ENCODE measurements around the gene SYNDIG1.

Gene SYNDIG1

DNA sequence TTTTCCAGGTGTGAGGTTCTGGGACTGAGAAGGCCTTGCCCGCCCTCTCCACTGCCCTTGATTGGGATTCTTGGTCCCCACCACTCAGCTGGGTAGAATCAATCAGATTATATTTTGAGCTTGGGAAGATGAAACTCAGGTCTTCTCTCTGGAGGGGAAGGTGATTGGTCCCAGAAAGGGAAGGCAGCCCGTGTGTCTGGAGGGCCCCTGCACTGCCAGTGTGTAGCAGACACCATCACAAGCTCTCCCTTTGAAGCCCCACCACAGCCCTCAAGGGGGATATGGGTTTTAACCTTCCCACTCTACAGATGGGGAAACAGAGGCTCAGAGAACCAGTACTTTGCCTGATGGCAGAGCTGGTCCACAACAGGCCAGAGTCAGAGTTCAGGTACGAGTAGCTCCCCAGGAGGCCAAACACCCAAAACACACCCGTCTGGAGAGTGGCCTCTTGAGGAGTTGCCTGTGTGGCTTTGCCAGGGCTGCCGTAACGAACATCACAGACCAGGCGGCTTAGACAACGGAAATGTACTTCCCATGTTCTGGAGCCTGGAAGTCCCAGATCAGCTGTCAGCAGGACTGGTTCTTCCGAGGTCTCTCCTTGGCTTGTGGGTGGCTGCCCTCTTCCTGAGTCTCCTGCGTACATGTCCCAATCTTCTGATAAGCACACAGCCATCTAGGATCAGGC, 205.6 kb downstream of the SYNDIG1 start:
- no peak for DNase-seq (ENCODE audit: low read depth)

DNA sequence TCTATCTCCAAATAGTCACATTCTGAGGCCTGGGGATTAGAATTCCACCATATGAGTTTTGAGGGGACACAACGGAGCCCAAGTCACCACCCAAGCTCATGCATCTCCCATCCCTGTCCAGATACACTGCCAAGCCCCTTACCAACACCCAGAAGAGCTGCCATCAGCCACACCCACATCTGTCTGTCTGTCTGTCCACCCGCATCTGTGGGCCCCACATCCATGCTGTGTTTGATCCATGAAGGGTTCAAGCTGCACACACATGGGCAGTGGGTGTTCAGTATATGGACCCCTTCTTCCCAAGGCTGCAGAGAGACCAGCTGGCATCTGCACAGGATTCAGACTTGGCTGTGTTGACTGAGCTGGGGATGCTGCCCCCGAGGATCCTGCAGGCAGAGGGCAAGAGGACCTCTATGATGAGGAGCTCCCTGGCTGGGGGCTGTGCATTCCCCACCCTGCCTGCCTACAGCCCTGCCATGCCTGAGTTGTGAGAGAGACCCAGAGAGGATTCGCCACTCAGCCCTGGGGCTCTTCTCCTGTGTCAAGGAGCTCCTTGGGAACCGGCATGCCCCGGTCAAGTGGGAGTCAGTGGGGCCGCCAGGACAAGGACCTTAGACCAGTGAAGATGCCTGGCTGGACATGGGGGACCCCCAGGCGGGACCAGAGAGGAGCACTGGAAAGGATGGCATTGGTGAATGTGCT, 206.4 kb downstream of the SYNDIG1 start:
- no peak for DNase-seq (ENCODE audit: low read depth)

DNA sequence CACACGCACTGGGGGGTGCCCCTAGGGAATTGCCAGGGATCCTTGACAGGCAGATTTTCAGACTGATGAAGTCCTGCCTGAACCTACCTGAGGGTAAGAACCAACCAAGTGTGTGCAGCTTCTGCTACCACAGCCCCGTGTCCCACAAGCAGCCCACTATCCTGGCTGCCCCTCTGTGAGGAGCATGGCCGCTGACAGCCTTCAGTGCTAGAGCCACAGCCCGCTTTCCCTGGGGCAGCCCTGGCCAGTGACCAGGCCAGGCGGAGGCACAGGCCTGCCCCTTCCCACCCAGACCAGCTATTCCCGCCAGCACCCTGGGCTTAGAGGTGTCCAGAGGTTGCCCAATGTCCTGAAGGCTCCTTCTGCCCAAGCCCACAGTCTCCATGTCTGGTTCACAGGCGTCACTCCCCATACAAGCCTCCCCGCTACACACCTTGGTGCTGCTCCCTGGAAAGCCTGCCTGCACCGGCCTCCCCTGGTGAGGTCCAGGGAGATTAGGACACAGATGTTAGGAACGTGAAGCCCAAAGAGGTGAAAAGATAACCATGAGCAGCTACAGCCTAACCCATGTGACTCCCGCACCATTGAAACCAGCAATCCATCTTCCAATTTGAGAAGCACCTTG, 207.0 kb downstream of the SYNDIG1 start:
- no peak for DNase-seq (ENCODE audit: low read depth)

DNA sequence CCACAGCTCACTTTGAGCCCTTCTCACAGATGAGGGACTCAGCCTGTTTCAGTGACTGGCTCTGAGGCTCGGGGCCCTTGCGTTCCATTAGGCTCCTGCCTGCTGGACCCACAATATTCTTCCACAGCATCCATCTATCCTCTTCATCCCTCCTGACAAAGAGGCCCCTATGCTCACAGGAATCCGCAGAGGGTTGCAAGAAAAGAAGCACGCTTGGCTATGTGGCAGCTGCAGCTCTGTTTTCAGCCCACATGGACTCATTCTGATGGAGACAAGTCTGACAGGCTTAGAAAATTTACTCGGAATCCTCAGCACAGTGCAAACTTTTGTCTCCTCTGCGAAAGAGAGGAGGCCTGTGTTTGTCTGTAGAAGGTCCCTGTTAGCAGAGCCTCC, 207.5 kb downstream of the SYNDIG1 start:
- no peak for DNase-seq (ENCODE audit: low read depth)

DNA sequence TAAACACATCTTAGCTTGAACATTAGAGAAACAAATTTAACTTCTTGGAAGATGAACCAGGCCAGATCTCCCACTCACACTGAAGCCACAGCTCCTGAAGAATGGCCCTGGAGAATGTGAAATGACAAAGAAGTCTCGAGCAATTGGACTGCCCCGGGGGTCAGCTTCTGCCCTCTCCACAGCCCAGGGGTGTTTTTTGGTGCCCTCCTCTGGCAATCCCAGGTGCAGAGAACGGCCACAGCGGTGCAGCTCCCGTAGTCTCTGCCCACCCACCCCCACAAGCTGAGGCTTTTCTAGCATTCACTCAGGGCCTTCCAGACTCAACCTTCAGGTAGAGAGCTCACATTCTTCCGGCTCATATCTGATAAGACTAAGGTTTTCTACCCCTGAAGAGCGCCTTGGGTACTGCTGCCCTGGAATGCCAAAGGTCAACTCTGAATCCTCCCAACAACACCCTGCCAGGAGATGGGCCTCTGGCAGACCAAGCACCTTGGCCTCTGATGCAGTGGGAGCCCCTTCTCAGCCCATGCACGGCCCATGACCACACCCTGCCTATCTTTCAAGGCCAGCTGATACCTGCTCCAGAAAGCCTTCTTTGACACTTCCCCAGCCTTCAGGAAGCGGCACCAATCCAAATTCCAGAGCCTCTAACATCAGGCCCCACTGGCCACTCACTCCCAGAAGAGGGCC, 208.3 kb downstream of the SYNDIG1 start:
- DNase-seq (ENCODE audit: low read depth) = no peak

DNA sequence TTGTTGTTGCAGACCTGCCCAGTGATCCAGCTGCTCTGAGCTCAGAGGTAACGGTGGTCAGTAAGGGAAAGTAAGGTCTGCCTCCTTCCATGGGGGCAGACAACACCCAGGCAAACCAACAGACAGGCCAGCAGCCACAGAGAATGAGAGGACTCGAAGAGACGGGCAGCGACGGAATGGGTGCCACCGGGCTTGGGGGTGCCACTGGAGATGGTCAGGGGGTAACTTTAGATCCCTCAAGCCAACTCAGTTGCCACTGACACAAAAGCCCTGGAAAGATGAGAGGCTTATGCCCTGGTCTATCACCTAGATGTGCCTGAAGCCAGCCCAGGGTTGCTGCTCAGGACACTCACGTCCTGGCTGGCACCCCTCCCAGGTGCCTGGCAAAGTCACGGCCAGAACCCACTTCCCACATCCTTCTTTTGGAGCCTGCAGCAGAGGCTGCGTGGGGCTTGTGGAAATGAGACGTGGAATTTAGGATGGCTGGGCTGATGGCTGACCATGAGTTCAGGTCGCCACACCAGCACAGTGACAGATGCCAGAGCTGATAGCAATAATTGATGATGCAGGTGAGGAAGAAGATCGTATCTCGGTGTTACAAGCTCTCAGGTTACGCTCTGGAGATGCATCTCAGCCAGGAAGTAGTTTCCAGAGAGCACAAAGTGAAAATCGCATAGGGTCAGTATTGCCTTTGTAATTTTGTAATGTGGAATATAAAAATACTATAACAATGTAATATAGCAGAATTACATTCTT, 209.1 kb downstream of the SYNDIG1 start:
- no peak for DNase-seq (ENCODE audit: low read depth)

DNA sequence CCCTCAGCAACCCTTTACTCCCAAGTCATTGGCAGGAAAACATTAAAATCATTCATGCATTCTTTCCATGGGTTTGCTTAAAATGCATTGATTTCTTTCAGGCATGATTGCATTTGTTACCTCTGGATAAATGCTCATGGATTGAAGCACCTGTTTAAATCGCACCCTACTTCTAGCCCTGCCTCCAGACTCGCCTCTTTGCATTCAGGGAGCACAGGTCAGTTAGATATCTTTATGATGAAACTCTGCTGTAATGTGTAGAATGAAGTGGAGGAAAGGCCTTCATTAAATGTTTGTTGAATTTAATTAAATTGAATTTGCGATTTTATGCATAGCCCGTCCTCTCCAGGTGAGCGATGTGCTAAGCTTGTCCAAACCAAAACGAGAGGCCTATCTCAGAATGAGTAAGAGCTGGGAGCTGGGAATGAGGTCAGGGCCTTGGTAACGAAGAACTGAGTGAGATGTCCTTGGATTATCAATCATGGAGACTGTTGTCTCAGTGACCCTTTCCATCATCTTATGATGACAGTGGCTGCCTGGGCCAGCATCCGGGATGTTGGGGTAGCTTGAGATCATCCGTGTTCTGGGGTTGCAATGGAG, 210.1 kb downstream of the SYNDIG1 start:
- DNase-seq (ENCODE audit: low read depth) = no peak

DNA sequence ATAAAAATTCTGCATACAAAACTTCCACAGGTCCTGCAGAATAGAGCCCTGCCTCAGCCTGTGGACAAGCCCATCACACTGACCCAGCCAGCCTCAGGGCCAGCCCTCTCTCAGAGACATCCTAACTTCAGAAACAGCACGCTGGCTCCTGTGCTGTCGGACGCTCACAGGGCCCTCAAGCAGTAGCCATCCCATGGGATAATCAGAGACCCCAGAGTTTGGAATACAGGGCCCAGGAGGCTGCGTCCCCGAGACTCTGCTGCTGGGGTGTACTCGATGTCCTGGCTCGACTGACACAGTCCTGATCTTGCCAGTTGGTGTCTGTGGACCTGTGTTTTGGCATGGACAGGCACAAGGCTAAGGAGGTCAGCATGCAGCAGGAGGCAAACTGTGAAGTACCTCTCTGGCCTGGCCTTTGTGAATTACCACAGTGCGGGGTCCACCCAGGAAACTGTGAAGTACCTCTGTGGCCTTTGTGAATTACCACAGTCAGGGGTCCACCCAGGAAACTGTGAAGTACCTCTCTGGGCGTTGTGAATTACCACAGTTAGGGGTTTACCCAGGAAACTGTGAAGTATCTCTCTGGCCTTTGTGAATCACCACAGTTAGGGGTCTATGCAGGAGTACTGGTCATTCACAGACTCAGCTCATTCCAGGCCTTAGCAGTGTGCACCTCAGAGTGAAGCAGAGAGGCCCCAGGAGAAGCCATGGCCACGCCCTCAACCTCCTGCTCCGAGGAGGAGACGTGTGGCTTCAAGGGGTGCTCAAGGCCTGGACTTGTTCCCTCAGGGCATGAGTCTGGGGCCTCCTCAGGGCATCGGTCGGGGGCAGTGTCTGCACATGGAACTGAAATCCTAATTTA, 212.4 kb downstream of the SYNDIG1 start:
- no peak for DNase-seq (ENCODE audit: low read depth)

DNA sequence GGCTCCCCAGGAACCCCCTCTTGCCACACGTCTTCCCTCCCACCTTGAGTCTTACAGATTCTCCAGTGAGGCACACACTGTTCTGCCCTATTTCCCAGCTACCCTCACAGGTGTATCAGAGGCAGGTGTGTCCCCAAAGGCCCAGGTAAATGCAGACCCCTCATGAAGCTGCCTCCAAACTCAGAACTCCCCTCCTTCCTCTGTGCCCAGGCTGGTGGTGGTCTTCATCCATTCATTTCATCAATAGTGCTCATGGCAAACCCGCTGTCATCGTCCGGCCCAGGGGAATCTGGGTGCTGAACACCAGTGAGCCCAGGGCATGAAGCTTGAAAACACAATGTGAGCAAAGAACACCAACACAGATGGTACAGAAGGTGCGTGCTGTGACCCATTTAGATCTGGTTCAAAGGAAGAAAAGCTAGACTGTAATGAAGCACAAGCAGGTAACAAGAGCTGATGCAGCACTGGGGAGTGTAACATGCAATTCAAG, 213.1 kb downstream of the SYNDIG1 start:
- DNase-seq (ENCODE audit: low read depth) = no peak

DNA sequence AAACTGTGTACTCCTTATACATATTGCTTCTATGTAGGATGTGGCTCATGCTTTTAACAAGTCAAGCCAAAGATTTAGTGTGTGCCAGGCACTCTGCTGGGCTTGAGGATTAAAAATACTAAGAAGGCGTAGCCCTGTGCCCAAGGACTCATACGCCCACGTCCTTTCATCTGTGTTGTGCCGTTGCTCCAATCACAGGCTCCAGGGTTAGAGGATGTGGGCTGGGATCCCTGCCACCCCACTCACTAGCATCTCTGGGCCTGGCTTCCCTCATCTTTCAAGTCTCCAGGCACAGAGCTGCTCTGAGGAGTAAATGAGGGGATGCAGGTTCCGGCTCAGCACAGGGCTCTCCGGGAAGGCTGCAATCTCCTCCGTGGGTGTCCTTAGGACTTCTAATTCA, 214.2 kb downstream of the SYNDIG1 start:
- no peak for DNase-seq (ENCODE audit: low read depth)

DNA sequence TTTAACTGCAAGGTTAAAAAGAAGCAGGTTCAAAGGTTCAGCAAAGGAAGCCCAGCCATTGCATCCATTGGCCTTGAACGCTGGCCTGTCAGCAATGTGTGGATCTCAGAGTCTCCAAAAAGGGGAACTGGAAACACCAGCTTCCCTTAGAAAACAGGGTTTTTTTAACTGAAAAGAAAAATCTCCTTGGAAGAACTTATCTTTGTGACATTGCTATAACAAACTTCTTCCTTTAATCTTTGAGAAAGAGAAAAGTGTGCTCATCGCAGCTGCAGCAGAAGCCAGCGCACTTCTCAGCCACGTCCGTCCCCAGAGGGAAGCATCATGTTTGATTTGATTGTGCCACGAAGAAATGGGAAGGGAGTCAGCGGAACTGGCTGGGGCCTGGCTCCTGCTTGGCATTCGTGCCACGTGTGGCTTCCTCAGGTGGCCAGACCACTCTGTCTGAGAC, 215.0 kb downstream of the SYNDIG1 start:
- no peak for DNase-seq (ENCODE audit: low read depth)

DNA sequence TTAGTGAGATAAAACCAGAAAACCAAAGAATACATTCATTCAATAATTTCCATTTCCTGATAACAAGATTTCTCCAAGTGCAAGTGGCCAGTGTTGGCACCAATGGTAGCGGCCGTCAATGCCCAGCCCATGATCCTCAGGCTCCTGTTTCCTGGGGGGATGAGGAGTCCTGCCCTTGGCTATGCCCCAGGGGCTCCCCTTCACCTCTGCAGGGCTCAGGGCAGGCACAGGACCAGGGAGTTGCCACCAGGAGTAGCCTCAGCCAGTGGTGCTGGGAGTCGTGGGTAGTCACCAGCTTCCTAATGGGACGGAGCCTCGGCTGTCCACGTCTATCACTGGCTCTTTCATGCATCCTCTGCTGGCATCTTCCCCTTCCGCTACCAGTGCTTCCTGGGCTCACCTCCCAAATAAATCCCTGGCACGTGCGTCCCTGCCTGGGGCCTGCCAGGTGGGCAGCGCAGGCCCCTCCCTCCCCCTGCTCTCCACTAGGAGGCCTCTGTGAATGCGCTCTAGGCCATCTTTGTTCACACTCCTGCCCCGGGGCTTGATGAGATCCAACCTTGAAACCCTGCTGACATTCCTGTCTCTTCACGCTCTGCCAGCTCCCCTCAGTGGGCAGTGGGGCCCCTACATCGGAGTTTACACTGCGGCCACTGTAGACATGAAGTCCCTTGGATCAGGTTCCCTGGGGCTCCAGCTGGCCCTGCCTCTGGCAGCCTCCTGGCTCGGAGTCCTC, 215.7 kb downstream of the SYNDIG1 start:
- DNase-seq (ENCODE audit: low read depth) = no peak

DNA sequence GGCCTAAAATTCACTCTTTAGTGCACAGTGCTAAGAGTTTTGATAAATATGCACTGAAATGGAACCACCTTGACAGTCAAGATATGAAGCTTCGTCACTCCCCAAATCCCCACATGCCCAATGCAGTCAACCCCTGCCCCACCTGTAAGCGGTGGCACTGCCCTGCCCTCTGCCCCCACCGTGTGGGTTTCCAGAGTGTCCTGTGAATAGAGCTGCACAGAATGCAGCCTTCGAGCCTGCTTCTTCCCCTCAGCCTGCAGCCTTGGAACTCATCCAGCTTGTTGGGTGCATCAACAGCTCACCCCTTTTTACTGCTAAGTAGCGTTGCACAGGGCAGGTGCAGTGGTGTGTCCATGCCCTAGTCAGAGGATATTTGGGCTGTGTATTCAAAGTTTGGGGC, 216.3 kb downstream of the SYNDIG1 start:
- no peak for DNase-seq (ENCODE audit: low read depth)

DNA sequence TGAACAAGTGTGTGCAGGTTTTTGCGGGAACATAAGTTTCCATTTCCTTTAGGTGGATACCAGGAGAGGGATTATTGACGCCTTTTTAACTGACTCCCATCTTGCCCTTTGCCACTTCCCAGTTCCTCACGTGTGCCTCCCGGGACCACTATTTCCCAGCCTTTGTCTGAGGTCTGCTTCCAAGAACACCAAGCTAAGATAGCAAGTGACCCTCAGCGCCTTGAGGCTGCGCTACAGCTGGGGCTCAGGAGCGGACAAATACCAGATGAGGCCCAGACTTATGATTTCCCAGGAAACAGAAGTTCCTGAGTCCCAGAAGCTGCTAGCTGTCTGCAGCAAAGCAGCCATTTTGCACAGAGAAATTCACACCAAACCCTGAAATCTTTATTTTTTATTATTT, 216.7 kb downstream of the SYNDIG1 start:
- DNase-seq (ENCODE audit: low read depth) = no peak

DNA sequence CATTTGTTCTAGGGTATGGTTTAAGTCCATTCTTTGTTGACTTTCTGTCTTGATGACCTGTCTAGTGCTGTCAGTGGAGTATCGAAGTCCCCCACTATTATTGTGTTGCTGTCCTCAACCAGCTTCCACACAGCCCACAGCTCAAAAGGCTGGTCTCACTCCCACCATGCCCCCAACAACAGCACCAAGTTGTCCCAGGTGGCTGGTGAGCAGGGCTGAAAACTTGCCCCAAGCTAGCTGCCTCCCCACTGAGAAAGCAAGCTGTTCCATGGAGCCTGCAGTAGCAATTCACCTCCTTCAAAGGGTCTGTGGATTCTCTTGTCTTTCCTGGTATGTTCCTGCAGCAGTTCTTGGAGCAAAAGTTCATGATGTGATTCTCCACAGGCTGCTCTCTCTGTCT, 221.0 kb downstream of the SYNDIG1 start:
- DNase-seq (ENCODE audit: low read depth) = no peak

DNA sequence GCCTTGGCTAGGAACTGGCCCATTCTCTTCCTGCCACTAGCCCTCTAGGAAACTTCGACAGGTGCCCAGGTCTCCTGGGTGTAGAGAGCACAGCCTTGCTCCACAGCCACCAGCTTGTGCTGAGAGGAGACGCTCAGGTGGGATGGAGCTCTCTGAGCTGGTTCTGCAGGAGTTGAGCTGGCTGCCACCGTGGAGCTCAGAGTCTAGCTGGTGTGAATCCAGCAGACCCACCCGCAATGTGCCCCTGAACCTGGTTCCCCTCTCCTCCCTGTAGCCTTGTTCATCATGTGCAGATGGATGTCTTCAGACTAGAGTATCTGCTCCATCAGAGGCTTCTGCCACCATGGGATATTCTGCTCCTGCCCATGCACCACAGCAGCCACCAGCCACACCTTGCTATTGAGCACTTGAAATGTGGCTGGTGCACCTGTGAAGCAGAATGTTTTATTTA, 222.5 kb downstream of the SYNDIG1 start:
- DNase-seq (ENCODE audit: low read depth) = no peak

DNA sequence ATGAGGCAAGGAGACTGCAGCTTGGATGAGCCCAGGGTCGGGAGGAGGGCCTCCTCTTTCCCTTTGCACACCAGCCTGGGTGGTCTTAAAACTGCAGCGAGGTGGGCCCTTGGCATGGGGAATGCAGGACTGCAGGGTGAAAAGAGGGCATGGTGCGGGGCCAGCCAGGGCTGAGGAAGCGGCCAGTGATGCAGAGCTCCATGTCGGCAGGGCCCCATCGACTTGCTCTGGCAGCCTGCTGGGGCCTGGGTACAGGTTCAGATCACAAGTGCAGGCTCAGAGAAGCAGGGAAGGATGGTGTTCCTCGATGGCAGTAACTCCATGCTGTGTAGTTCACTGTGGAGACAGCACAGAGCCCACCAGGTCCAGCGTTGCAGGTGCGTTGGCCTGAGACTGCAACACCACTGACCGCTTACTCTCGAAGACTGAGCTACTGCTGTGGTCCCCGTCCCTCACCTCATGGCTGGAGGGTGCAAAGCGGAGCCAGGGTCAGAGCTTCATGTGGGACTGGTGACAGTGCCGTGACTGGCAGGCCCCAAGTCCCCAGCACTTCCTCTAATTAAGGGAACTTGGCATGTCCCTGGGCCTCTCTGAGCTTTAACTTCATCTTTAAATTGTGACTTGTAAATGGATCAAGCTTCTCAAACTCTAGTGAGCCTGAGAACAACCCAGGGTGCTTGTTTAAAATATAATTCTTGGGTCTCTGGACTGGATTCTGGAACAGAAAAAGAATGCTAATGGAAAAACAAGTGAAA, 223.2 kb downstream of the SYNDIG1 start:
- no peak for DNase-seq (ENCODE audit: low read depth)

DNA sequence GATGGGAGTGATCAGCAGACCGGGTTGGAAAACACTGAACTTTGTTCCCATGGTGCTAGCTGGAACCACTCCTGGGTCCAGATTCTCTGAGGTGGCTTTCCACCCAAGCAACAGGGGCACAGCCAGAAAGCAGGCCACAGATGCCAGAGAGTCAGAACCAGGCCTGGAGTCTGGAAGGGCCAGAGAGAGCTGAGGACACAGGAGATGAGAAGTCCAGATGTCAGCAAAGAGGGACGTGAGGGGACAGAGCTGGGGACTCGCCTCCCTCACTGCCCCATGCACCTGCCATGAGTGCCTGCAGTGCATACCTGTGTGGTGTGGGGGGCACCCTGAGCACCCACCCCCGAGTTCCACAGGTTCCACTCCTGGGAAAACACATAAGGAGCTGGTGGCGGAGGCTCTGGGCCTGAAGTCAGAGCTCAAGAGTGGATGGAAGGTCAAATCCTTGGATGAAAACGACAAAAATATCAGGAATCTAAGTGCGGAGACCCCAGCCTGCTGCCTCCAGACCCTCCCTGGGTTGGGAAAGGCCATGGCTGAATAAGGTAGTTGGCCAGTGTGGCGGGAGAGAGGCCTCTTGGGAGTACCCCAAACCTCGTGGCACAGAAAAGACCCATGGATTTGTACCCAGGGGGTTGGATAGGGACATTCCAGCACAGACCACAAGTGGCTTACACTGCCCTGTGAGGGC, 224.2 kb downstream of the SYNDIG1 start:
- DNase-seq (ENCODE audit: low read depth) = no peak

Measured in fibroblast of the conjunctiva (primary cell).